MM.1S (cell line): ENCODE measurements around the gene SLC4A3.

ENCODE experiments used
- CTCF ChIP-seq: fragments of 300-600 bp; sonication (generic); IDR thresholded peaks from 2 replicates; pipeline ENCODE4 v1.5.1; 2016; ENCODE audit warnings: antibody characterized with exemption, low read length, mixed read lengths
- EZH2 ChIP-seq: fragments of 300-600 bp; sonication (generic); optimal IDR thresholded peaks from 2 replicates; pipeline ENCODE3; 2017; ENCODE audit warnings: low read depth, mild to moderate bottlenecking, antibody characterized with exemption, low read length, mixed read lengths

- no peak for TF ChIP-seq CTCF
- TF ChIP-seq EZH2, result no peak
Observed at GRCh38 chr2:219638217-219638947, 11.0 kb downstream of the SLC4A3 start.
